OCI-LY7 (cell line): ENCODE measurements around the gene MGMT.

Experiments used
- EZH2phosphoT487 ChIP-seq: fragments of 200-600 bp; sonication (generic); IDR thresholded peaks from 2 replicates; pipeline ENCODE4 v1.6.1; 2018; ENCODE audit warnings: low read depth, borderline replicate concordance, mild to moderate bottlenecking, mixed run types, antibody characterized with exemption, low read length, moderate library complexity, mixed read lengths
- TF ChIP-seq, protein P1 (sequence below): fragments of 200-600 bp; sonication (generic); conservative IDR thresholded peaks from 2 replicates; pipeline ENCODE4 v1.5.1; 2014; ENCODE audit warnings: mild to moderate bottlenecking, antibody characterized with exemption, low read length, moderate library complexity, mixed read lengths

- TF ChIP-seq, protein P1, sequence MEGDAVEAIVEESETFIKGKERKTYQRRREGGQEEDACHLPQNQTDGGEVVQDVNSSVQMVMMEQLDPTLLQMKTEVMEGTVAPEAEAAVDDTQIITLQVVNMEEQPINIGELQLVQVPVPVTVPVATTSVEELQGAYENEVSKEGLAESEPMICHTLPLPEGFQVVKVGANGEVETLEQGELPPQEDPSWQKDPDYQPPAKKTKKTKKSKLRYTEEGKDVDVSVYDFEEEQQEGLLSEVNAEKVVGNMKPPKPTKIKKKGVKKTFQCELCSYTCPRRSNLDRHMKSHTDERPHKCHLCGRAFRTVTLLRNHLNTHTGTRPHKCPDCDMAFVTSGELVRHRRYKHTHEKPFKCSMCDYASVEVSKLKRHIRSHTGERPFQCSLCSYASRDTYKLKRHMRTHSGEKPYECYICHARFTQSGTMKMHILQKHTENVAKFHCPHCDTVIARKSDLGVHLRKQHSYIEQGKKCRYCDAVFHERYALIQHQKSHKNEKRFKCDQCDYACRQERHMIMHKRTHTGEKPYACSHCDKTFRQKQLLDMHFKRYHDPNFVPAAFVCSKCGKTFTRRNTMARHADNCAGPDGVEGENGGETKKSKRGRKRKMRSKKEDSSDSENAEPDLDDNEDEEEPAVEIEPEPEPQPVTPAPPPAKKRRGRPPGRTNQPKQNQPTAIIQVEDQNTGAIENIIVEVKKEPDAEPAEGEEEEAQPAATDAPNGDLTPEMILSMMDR, result no peak
- TF ChIP-seq EZH2phosphoT487, result no peak
These were observed 47.6 kb upstream of the MGMT start for GRCh38 chr10:129419397-129419796.
